Adipocyte (in vitro differentiated cells): ENCODE measurements around the gene PILRB.
A peak's percentile ranks its signal among the peaks of the same experiment; 100 is the strongest.
"Not testable (repeated sequence)": the region's sequence is repeated elsewhere in the genome, so short reads cannot be mapped to it uniquely, and the experiment has no call there.

Source experiments
- DNase-seq: peaks from one replicate; pipeline ENCODE4 v3.0.0-alpha.2; 2015; ENCODE audit warnings: low read depth
- H3K27me3 ChIP-seq: replicated peaks from 2 replicates; pipeline ENCODE4 v1.7.0; 2013; ENCODE audit warnings: mild to moderate bottlenecking, low read length, moderate library complexity; ENCODE audit not compliant: control insufficient read depth, insufficient read depth
- H3K36me3 ChIP-seq: 2 replicates; pipeline ENCODE4 v1.7.0; 2013; ENCODE audit warnings: low read length, mild to moderate bottlenecking, moderate library complexity; ENCODE audit not compliant: control insufficient read depth, insufficient read depth, severe bottlenecking
- H3K4me1 ChIP-seq: 2 replicates; pipeline ENCODE4 v1.7.0; 2013; ENCODE audit warnings: mild to moderate bottlenecking, low read length, moderate library complexity; ENCODE audit not compliant: control insufficient read depth, insufficient read depth
- H3K4me3 ChIP-seq: 2 replicates; pipeline ENCODE4 v1.7.0; 2013; ENCODE audit warnings: mild to moderate bottlenecking, low read length, moderate library complexity
- H3K9ac ChIP-seq: 2 replicates; pipeline ENCODE4 v1.7.0; 2013; ENCODE audit warnings: mild to moderate bottlenecking, low read length, moderate library complexity
- H3K9me3 ChIP-seq: 2 replicates; pipeline ENCODE4 v1.7.0; 2013; ENCODE audit warnings: mild to moderate bottlenecking, low read length, moderate library complexity; ENCODE audit not compliant: control insufficient read depth

The PILRB gene

GRCh38 chr7:100358857-100359212 is 918 bp downstream of the PILRB start:
- Histone ChIP-seq H3K4me3 (no peak overlapping the region), H3K36me3 (peaks cover 93% of the 10 kb centered on the region), H3K9ac (no peak overlapping the region), H3K27me3 (no peaks in the 10 kb centered on the region), H3K4me1 (no peaks in the 10 kb centered on the region), H3K9me3 (no peaks in the 10 kb centered on the region)
- no peak for DNase-seq

GRCh38 chr7:100360135-100360854 is 2.4 kb downstream of the PILRB start:
- H3K9ac ChIP-seq = no peak overlapping the region
- peaks cover 85% of the 10 kb centered on the region for H3K36me3 ChIP-seq
- H3K4me1 ChIP-seq = peaks cover 4% of the 10 kb centered on the region
- no peak for DNase-seq
- no peaks in the 10 kb centered on the region for H3K9me3 ChIP-seq
- no peaks in the 10 kb centered on the region for H3K27me3 ChIP-seq
- H3K4me3 ChIP-seq = no peak overlapping the region

- Histone ChIP-seq H3K27me3 (no peaks in the 10 kb centered on the region), H3K36me3 (peaks cover 60% of the 10 kb centered on the region), H3K9ac (no peak overlapping the region), H3K9me3 (no peaks in the 10 kb centered on the region), H3K4me3 (no peak overlapping the region), H3K4me1 (peaks cover 27% of the 10 kb centered on the region)
- DNase-seq = no peak
Observed at GRCh38 chr7:100363098-100363497, 5.2 kb downstream of the PILRB start.

- Histone ChIP-seq H3K36me3 (peaks cover 53% of the 10 kb centered on the region), H3K4me1 (peaks cover 29% of the 10 kb centered on the region)
- H3K9me3 ChIP-seq, DNase-seq, H3K4me3 ChIP-seq, H3K9ac ChIP-seq, H3K27me3 ChIP-seq: not testable (repeated sequence)
Observed at GRCh38 chr7:100363797-100364196, 5.9 kb downstream of the PILRB start.

GRCh38 chr7:100364480-100364879 is 6.6 kb downstream of the PILRB start:
- H3K4me1 ChIP-seq = peaks cover 29% of the 10 kb centered on the region
- H3K9ac ChIP-seq = no peak overlapping the region
- no peaks in the 10 kb centered on the region for H3K27me3 ChIP-seq
- no peak overlapping the region for H3K4me3 ChIP-seq
- peaks cover 46% of the 10 kb centered on the region for H3K36me3 ChIP-seq
- no peak for DNase-seq
- H3K9me3 ChIP-seq = no peaks in the 10 kb centered on the region

GRCh38 chr7:100365998-100366367 is 8.1 kb downstream of the PILRB start:
- DNase-seq, H3K4me3 ChIP-seq, H3K27me3 ChIP-seq, H3K9me3 ChIP-seq: not testable (repeated sequence)
- peak overlapping the region; percentile 71 for H3K9ac ChIP-seq
- H3K4me1 ChIP-seq = peaks cover 34% of the 10 kb centered on the region
- H3K36me3 ChIP-seq = peaks cover 33% of the 10 kb centered on the region

- Histone ChIP-seq H3K9me3 (no peaks in the 10 kb centered on the region), H3K4me1 (peaks cover 35% of the 10 kb centered on the region), H3K9ac (peak overlapping the region; percentile 71), H3K27me3 (no peaks in the 10 kb centered on the region), H3K36me3 (peaks cover 27% of the 10 kb centered on the region), H3K4me3 (no peak overlapping the region)
- DNase-seq = no peak
Observed at GRCh38 chr7:100366411-100367250, 8.7 kb downstream of the PILRB start.

- Histone ChIP-seq H3K9ac (no peak overlapping the region), H3K27me3 (no peaks in the 10 kb centered on the region), H3K36me3 (peaks cover 21% of the 10 kb centered on the region), H3K4me3 (no peak overlapping the region), H3K4me1 (peaks cover 40% of the 10 kb centered on the region), H3K9me3 (no peaks in the 10 kb centered on the region)
- DNase-seq = no peak
Observed at GRCh38 chr7:100367251-100367620, 9.3 kb downstream of the PILRB start.

- Histone ChIP-seq H3K9me3 (no peaks in the 10 kb centered on the region), H3K27me3 (no peaks in the 10 kb centered on the region)
- no peak for DNase-seq
Observed at GRCh38 chr7:100367676-100368613, 10.0 kb downstream of the PILRB start.

GRCh38 chr7:100369105-100369504 is 11.2 kb downstream of the PILRB start:
- peaks cover 4% of the 10 kb centered on the region for H3K36me3 ChIP-seq

More at GRCh38 chr7:100367676-100368613, 10.0 kb downstream of the PILRB start:
- H3K36me3 ChIP-seq = peaks cover 14% of the 10 kb centered on the region
- no peak overlapping the region for H3K4me3 ChIP-seq
- H3K9ac ChIP-seq = no peak overlapping the region
- H3K4me1 ChIP-seq = peaks cover 47% of the 10 kb centered on the region

GRCh38 chr7:100370303-100370702 is 12.4 kb downstream of the PILRB start:
- Histone ChIP-seq H3K4me1 (peaks cover 52% of the 10 kb centered on the region), H3K9ac (no peak overlapping the region), H3K36me3 (no peaks in the 10 kb centered on the region), H3K9me3 (no peaks in the 10 kb centered on the region), H3K27me3 (no peaks in the 10 kb centered on the region), H3K4me3 (no peak overlapping the region)
- DNase-seq = no peak

More at GRCh38 chr7:100369105-100369504, 11.2 kb downstream of the PILRB start:
- no peak overlapping the region for H3K4me3 ChIP-seq
- H3K9ac ChIP-seq = no peak overlapping the region
- H3K9me3 ChIP-seq = no peaks in the 10 kb centered on the region
- no peak for DNase-seq
- no peaks in the 10 kb centered on the region for H3K27me3 ChIP-seq
- peaks cover 56% of the 10 kb centered on the region for H3K4me1 ChIP-seq
